ENCODE data around the gene PARL. TPM values are rescaled to one million over a fixed set of nuclear protein-coding genes. Genes with fewer than 3 reads are reported as not detected.

Gene PARL
- total and polyA plus RNA-seq, 2 of the 8 experiments (the other 6 are each of a cell fraction or from before 2014, with no cell fraction given), result 62.7 to 85.0 TPM

GRCh38 chr3:183879243-183879642 is 5.4 kb downstream of the PARL start (continued):
- TF ChIP-seq SIN3A (conservative IDR thresholded peaks at IDR 0.05 in 1 of 2, IDR thresholded peaks at IDR 0.05 in 1 of 2; ENCODE audit: low read depth in 1 of 2, low read length in 2 of 2), result no peak

Data from H1 (cell line).